H9 (cell line): ENCODE measurements around the gene IFNGR1. TPM values are rescaled to one million over a fixed set of nuclear protein-coding genes. Genes with fewer than 3 reads are reported as not detected.

Experiments
- DNase-seq: peaks from one replicate; pipeline ENCODE4 v3.0.0-alpha.2; 2017
- H2AFZ ChIP-seq: one replicate; pipeline ENCODE4 v1.6.1; 2013; ENCODE audit warnings: mild to moderate bottlenecking, low read length, control low read depth, moderate library complexity
- H2AK5ac ChIP-seq: 2 replicates; pipeline ENCODE4 v1.6.1; 2013; ENCODE audit warnings: low read length, control low read depth, mixed read lengths; ENCODE audit not compliant: insufficient read length
- H2BK120ac ChIP-seq: one replicate; pipeline ENCODE4 v1.6.1; 2013; ENCODE audit warnings: low read depth, mild to moderate bottlenecking, low read length, control low read depth, inconsistent platforms; ENCODE audit not compliant: poor library complexity, severe bottlenecking
- H2BK12ac ChIP-seq: 2 replicates; pipeline ENCODE4 v1.6.1; 2013; ENCODE audit warnings: low read length, control low read depth, mixed read lengths, low read depth; ENCODE audit not compliant: insufficient read length
- H2BK15ac ChIP-seq: 2 replicates; pipeline ENCODE4 v1.6.1; 2013; ENCODE audit warnings: low read depth, low read length, control low read depth
- H2BK20ac ChIP-seq: one replicate; pipeline ENCODE4 v1.6.1; 2013; ENCODE audit warnings: low read depth, mild to moderate bottlenecking, low read length, control low read depth, inconsistent platforms; ENCODE audit not compliant: poor library complexity, severe bottlenecking
- H2BK5ac ChIP-seq: 2 replicates; pipeline ENCODE4 v1.6.1; 2013; ENCODE audit warnings: low read length, control low read depth, mixed read lengths; ENCODE audit not compliant: insufficient read length
- H3K14ac ChIP-seq: 2 replicates; pipeline ENCODE4 v1.6.1; 2013; ENCODE audit warnings: low read length, control low read depth; ENCODE audit not compliant: insufficient read depth
- H3K18ac ChIP-seq: 2 replicates; pipeline ENCODE4 v1.6.1; 2013; ENCODE audit warnings: low read depth, mild to moderate bottlenecking, mixed read lengths, low read length, control low read depth; ENCODE audit not compliant: insufficient read length
- H3K23ac ChIP-seq: 2 replicates; pipeline ENCODE4 v1.6.1; 2013; ENCODE audit warnings: low read length, control low read depth, mixed read lengths, low read depth; ENCODE audit not compliant: insufficient read length
- H3K23me2 ChIP-seq: 2 replicates; pipeline ENCODE4 v1.6.1; 2013; ENCODE audit warnings: low read depth, mild to moderate bottlenecking, mixed read lengths, low read length, control low read depth; ENCODE audit not compliant: insufficient read length, poor library complexity, severe bottlenecking
- H3K27ac ChIP-seq: 2 replicates; pipeline ENCODE4 v1.5.1; 2013; ENCODE audit warnings: low read length, control low read depth, mixed read lengths, low read depth; ENCODE audit not compliant: insufficient read length
- H3K27me3 ChIP-seq: 2 replicates; pipeline ENCODE4 v1.6.1; 2013; ENCODE audit warnings: low read length, control low read depth, inconsistent platforms; ENCODE audit not compliant: insufficient read depth
- H3K4ac ChIP-seq: 2 replicates; pipeline ENCODE4 v1.6.1; 2013; ENCODE audit warnings: low read depth, mild to moderate bottlenecking, control low read depth, inconsistent platforms, low read length, moderate library complexity
- H3K4me1 ChIP-seq: 2 replicates; pipeline ENCODE4 v1.6.1; 2013; ENCODE audit warnings: low read length, control low read depth, inconsistent platforms; ENCODE audit not compliant: insufficient read depth
- H3K4me2 ChIP-seq: 2 replicates; pipeline ENCODE4 v1.6.1; 2013; ENCODE audit warnings: low read length, control low read depth, mixed read lengths; ENCODE audit not compliant: insufficient read length, insufficient read depth
- H3K56ac ChIP-seq: 2 replicates; pipeline ENCODE4 v1.6.1; 2013; ENCODE audit warnings: low read depth, mild to moderate bottlenecking, mixed read lengths, low read length, control low read depth; ENCODE audit not compliant: insufficient read length
- H3K79me1 ChIP-seq: 2 replicates; pipeline ENCODE4 v1.6.1; 2013; ENCODE audit warnings: low read depth, mild to moderate bottlenecking, moderate library complexity, low read length, control low read depth, inconsistent platforms; ENCODE audit not compliant: insufficient read depth, poor library complexity, severe bottlenecking
- H3K79me2 ChIP-seq: 2 replicates; pipeline ENCODE4 v1.6.1; 2013; ENCODE audit warnings: low read length, control low read depth, inconsistent platforms; ENCODE audit not compliant: insufficient read depth
- H3K9ac ChIP-seq: 2 replicates; pipeline ENCODE4 v1.6.1; 2013; ENCODE audit warnings: low read length, control low read depth, mixed read lengths; ENCODE audit not compliant: insufficient read length; ENCODE audit errors: extremely low read depth
- H3K9me3 ChIP-seq: one replicate; pipeline ENCODE4 v1.6.1; 2013; ENCODE audit warnings: low read depth, low read length, inconsistent platforms; ENCODE audit not compliant: control insufficient read depth
- H3T11ph ChIP-seq: one replicate; pipeline ENCODE4 v1.6.1; 2013; ENCODE audit warnings: mild to moderate bottlenecking, low read length, control low read depth, inconsistent platforms
- H4K20me1 ChIP-seq: one replicate; pipeline ENCODE4 v1.6.1; 2013; ENCODE audit not compliant: control insufficient read depth, insufficient read length, insufficient read depth
- H4K5ac ChIP-seq: 2 replicates; pipeline ENCODE4 v1.6.1; 2013; ENCODE audit warnings: low read depth, mild to moderate bottlenecking, mixed read lengths, low read length, control low read depth; ENCODE audit not compliant: insufficient read length
- H4K8ac ChIP-seq: replicated peaks from 2 replicates; pipeline ENCODE4 v1.6.1; 2013; ENCODE audit warnings: low read length, control low read depth, mixed read lengths, low read depth; ENCODE audit not compliant: insufficient read length
- H4K91ac ChIP-seq: 2 replicates; pipeline ENCODE4 v1.6.1; 2013; ENCODE audit warnings: low read depth, mild to moderate bottlenecking, moderate library complexity, mixed read lengths, low read length, control low read depth; ENCODE audit not compliant: insufficient read length
- H3K27ac Mint-ChIP-seq, 3 experiments: 2 replicates in 2 of 3; 3 replicates in 1 of 3; pipeline ENCODE4 v1.8.0; 2020 to 2021; ENCODE audit warnings: mixed read lengths in 3 of 3, mild to moderate bottlenecking in 1 of 3, moderate library complexity in 1 of 3
- H3K27me3 Mint-ChIP-seq: 2 replicates; pipeline ENCODE4 v1.8.0; 2021; ENCODE audit warnings: low read depth, mild to moderate bottlenecking, moderate library complexity, mixed read lengths
- H3K36me3 Mint-ChIP-seq, 3 experiments: 2 replicates in 2 of 3; 3 replicates in 1 of 3; pipeline ENCODE4 v1.8.0; 2020 to 2021; ENCODE audit warnings: low read depth in 3 of 3, mixed read lengths in 3 of 3; ENCODE audit not compliant: insufficient read depth in 1 of 3
- H3K4me1 Mint-ChIP-seq, 2 experiments: 2 replicates each; pipeline ENCODE4 v1.8.0; 2020; ENCODE audit warnings: mixed read lengths in 2 of 2
- H3K4me3 Mint-ChIP-seq, 2 experiments: 2 replicates in 1 of 2; 3 replicates in 1 of 2; pipeline ENCODE4 v1.8.0; 2020 to 2021; ENCODE audit warnings: mild to moderate bottlenecking in 2 of 2, mixed read lengths in 2 of 2, moderate library complexity in 1 of 2
- H3K9me3 Mint-ChIP-seq, 2 experiments: 2 replicates in 1 of 2; 3 replicates in 1 of 2; pipeline ENCODE4 v1.8.0; 2020; ENCODE audit warnings: mild to moderate bottlenecking in 2 of 2, mixed read lengths in 2 of 2, moderate library complexity in 1 of 2
- CTCF ChIP-seq: fragments of 200-600 bp; sonication (generic); conservative IDR thresholded peaks from 3 replicates; pipeline ENCODE4 v1.8.0; 2021; ENCODE audit warnings: antibody characterized with exemption, mild to moderate bottlenecking
- WGBS: extraction: QIAGEN DNeasy Blood & Tissue Kit; methylation state at CpG from one replicate; pipeline ENCODE4 v1.1.7; 2013; ENCODE audit warnings: missing lambda C conversion rate, low lambda C conversion rate, mixed read lengths; ENCODE audit not compliant: insufficient read length; ENCODE audit errors: extremely low coverage; 5-methylcytosine and 5-hydroxymethylcytosine counted together
- total RNA-seq: library from RNA; stranded (reverse); gene quantifications from 2 replicates; pipeline ENCODE4 v1.2.1, GENCODE V29; 2021

The IFNGR1 gene
- total RNA-seq, 1 experiment from 2014 or later, result 32.2 TPM

- no peak overlapping the region for H2AK5ac ChIP-seq
- peaks cover 62% of the 10 kb centered on the region for H3K9me3 ChIP-seq
- no peaks in the 10 kb centered on the region for H3K79me1 ChIP-seq
- H3K4me1 ChIP-seq, result no peaks in the 10 kb centered on the region
- no peaks in the 10 kb centered on the region for H4K20me1 ChIP-seq
- no peak overlapping the region for H2AFZ ChIP-seq
- no peak overlapping the region for H3K18ac ChIP-seq
- no peak overlapping the region for H3K4me2 ChIP-seq
- no peak overlapping the region for H3K9ac ChIP-seq
- H3T11ph ChIP-seq, result no peak overlapping the region
- no CpG with 5 or more reads among the region's 3 CpGs for WGBS
- no peaks in the 10 kb centered on the region for H3K23me2 ChIP-seq
- Mint-ChIP-seq H3K9me3 (peaks cover 79 to 80% of the 10 kb centered on the region in 2 experiments), H3K27ac (no peak overlapping the region), H3K27me3 (no peaks in the 10 kb centered on the region), H3K4me1 (no peaks in the 10 kb centered on the region), H3K36me3 (peaks cover 38 to 71% (median 61%) of the 10 kb centered on the region in 3 experiments), H3K4me3 (no peak overlapping the region)
- no peak overlapping the region for H3K14ac ChIP-seq
- no peak overlapping the region for H2BK12ac ChIP-seq
- H4K8ac ChIP-seq, result no peak overlapping the region
- no peak overlapping the region for H4K5ac ChIP-seq
- H3K27me3 ChIP-seq, result no peaks in the 10 kb centered on the region
- no peak overlapping the region for H3K27ac ChIP-seq
- no peak overlapping the region for H3K4ac ChIP-seq
- H3K56ac ChIP-seq, result no peak overlapping the region
- no peak overlapping the region for H2BK20ac ChIP-seq
- H3K79me2 ChIP-seq, result no peaks in the 10 kb centered on the region
- no peak for TF ChIP-seq CTCF
- H2BK5ac ChIP-seq, result no peak overlapping the region
- H4K91ac ChIP-seq, result no peak overlapping the region
- no peak overlapping the region for H2BK15ac ChIP-seq
- H2BK120ac ChIP-seq, result no peak overlapping the region
- DNase-seq, result no peak
- no peak overlapping the region for H3K23ac ChIP-seq
Measured at GRCh38 chr6:137185290-137185689, 33.9 kb downstream of the IFNGR1 start.
